Upper lobe of left lung (tissue), 6 donors: ENCODE data around the gene TNFAIP1. TPM values are rescaled to one million over a fixed set of nuclear protein-coding genes. Genes with fewer than 3 reads are reported as not detected.

ENCODE experiments used
- ATAC-seq, 2 donors: fragments of 200-7000 bp; cut with Tn5 transposase; one replicate each; pipeline ENCODE4 v1.9.1; 2022; ENCODE audit warnings: mild to moderate bottlenecking in 2 of 2, moderate library complexity in 2 of 2; ENCODE audit not compliant: low FRiP score in 2 of 2
- DNase-seq, 2 donors: peaks; one replicate each; pipeline ENCODE4 v3.0.0-alpha.2; 2019 to 2020
- H3K27ac ChIP-seq, 4 donors: fragments of 200-600 bp; sonication (generic); one replicate each; pipeline ENCODE4 v1.5.1; 2016 to 2019
- H3K27me3 ChIP-seq, 4 donors: fragments of 200-600 bp; sonication (generic); one replicate each; pipeline ENCODE4 v1.5.1; 2017 to 2019
- H3K36me3 ChIP-seq, 4 donors: fragments of 200-600 bp; sonication (generic); one replicate each; pipeline ENCODE4 v1.5.1; 2016 to 2019
- H3K4me1 ChIP-seq, 4 donors: fragments of 200-600 bp; sonication (generic); one replicate each; pipeline ENCODE4 v1.5.1; 2018 to 2019
- H3K4me3 ChIP-seq, 4 donors: fragments of 200-600 bp; sonication (generic); one replicate each; pipeline ENCODE4 v1.5.1; 2017 to 2019; ENCODE audit warnings: mild to moderate bottlenecking in 2 of 4, moderate library complexity in 1 of 4
- H3K9me3 ChIP-seq, 4 donors: fragments of 200-600 bp; sonication (generic); one replicate each; pipeline ENCODE4 v1.5.1; 2018 to 2019
- EP300 ChIP-seq, 4 donors: sonication (generic); formaldehyde crosslinking; IDR thresholded peaks; one replicate each; pipeline ENCODE4 v1.5.1; 2017; ENCODE audit warnings: antibody characterized with exemption in 4 of 4, control low read depth in 2 of 4
- POLR2A ChIP-seq, 4 donors: fragments of 450-650 bp; IDR thresholded peaks; one replicate each; pipeline ENCODE4 v1.5.1; 2016 to 2017; ENCODE audit warnings: antibody characterized with exemption in 4 of 4, mild to moderate bottlenecking in 2 of 4
- POLR2AphosphoS5 ChIP-seq, 2 donors: sonication (generic); formaldehyde crosslinking; IDR thresholded peaks; one replicate each; pipeline ENCODE4 v1.5.1; 2017; ENCODE audit warnings: antibody characterized with exemption in 2 of 2
- WGBS, 2 donors: methylation state at CpG; one replicate each; pipeline ENCODE4 v1.1.5; 2017 to 2018; 5-methylcytosine and 5-hydroxymethylcytosine counted together
- total RNA-seq, 6 donors: library from RNA; depleted of rRNA in 4 of 6; stranded (reverse); fragments of >200 nt in 4 of 6; gene quantifications; one replicate each; pipeline versions ENCODE4 v1.1.0 to v1.2.1, GENCODE V29; 2016 to 2021
- TF ChIP-seq, protein P1 (sequence below), 6 experiments: fragments of 450-650 bp in 4 of 6; fragments of 200-600 bp in 2 of 6; sonication (generic) in 2 of 6; IDR thresholded peaks; one replicate each; pipeline ENCODE4 v1.5.1; 2016 to 2019; ENCODE audit warnings: antibody characterized with exemption in 6 of 6
- donor health status: DM: no; HTN: no; CAD: no; lungs with moderate emphysema.
- donor health status: DM: no; HTN: yes; CAD: no; lungs with severe emphysema.

The TNFAIP1 gene
- total RNA-seq, 6 donors from 2014 or later: 27.2 to 74.3 (median 46.4) TPM

DNA sequence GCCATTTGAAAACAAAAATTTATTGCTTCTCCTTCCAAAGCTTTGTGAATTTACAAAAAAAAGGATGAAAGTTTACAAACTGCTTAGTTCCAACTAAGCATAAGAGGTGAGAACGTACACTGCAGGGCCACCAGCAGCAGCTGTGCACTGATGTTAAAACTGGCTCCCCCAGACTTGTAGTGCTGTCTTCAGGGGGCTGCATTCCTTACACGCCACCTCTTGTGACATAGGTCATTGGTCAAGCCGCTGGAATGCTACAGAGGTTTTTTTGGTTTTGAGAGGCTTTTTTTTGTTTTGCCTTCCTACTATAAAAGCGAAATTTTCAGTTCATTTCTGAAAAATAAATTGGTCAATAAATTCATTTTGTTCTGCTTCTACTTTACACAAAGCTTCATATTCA lies 7.2 kb upstream of the TNFAIP1 start:
- DNase-seq: no peak
- Histone ChIP-seq H3K4me3 (no peak overlapping the region), H3K4me1 (peaks cover 3 to 19% (median 10%) of the 10 kb centered on the region in 4 donors), H3K9me3 (no peaks in the 10 kb centered on the region), H3K27ac (no peak overlapping the region), H3K36me3 (peaks cover 12 to 55% (median 37%) of the 10 kb centered on the region in 4 donors), H3K27me3 (no peaks in the 10 kb centered on the region)
- ATAC-seq: no peak
- no peak for TF ChIP-seq POLR2A (IDR thresholded peaks at IDR 0.05)
- no peak for TF ChIP-seq POLR2AphosphoS5 (IDR thresholded peaks at IDR 0.05)
- TF ChIP-seq EP300 (IDR thresholded peaks at IDR 0.05): no peak
- TF ChIP-seq, protein P1, sequence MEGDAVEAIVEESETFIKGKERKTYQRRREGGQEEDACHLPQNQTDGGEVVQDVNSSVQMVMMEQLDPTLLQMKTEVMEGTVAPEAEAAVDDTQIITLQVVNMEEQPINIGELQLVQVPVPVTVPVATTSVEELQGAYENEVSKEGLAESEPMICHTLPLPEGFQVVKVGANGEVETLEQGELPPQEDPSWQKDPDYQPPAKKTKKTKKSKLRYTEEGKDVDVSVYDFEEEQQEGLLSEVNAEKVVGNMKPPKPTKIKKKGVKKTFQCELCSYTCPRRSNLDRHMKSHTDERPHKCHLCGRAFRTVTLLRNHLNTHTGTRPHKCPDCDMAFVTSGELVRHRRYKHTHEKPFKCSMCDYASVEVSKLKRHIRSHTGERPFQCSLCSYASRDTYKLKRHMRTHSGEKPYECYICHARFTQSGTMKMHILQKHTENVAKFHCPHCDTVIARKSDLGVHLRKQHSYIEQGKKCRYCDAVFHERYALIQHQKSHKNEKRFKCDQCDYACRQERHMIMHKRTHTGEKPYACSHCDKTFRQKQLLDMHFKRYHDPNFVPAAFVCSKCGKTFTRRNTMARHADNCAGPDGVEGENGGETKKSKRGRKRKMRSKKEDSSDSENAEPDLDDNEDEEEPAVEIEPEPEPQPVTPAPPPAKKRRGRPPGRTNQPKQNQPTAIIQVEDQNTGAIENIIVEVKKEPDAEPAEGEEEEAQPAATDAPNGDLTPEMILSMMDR (IDR thresholded peaks at IDR 0.05): no peak
- 74% methylated on average over 4 of the region's 4 CpGs for WGBS, 2 donors

DNA sequence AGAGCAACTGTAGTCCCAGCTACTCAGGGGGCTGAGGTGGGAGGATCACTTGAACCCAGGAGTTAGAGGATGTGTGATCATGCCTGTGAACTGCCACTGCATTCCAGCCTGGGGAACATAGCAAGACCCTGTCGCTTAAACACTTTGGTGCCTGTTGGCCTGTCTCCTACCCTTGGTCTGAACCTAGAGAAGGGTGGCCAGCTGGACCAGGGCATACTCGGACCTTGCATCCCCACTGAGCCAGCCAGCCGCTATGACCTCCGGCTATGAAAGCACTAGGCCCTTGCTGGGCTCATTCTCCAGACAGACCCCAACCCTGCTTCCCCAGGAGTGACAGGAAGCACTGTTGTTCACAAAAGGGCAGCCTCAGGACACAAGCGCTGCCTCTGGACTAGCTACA lies 4.9 kb upstream of the TNFAIP1 start:
- no peaks in the 10 kb centered on the region for H3K27me3 ChIP-seq
- TF ChIP-seq, protein P1 (IDR thresholded peaks at IDR 0.05): no peak
- no peak for TF ChIP-seq POLR2A (IDR thresholded peaks at IDR 0.05)
- ATAC-seq (no peak), DNase-seq (no peak)
- peaks cover 12 to 21% (median 18%) of the 10 kb centered on the region in 4 donors for H3K4me1 ChIP-seq
- no peaks in the 10 kb centered on the region for H3K9me3 ChIP-seq
- no peak overlapping the region for H3K4me3 ChIP-seq
- WGBS, 2 donors: 93 to 97% methylated on average over 2 to 5 of the region's 5 CpGs
- peaks cover 12 to 55% (median 37%) of the 10 kb centered on the region in 4 donors for H3K36me3 ChIP-seq
- H3K27ac ChIP-seq: no peak overlapping the region

DNA sequence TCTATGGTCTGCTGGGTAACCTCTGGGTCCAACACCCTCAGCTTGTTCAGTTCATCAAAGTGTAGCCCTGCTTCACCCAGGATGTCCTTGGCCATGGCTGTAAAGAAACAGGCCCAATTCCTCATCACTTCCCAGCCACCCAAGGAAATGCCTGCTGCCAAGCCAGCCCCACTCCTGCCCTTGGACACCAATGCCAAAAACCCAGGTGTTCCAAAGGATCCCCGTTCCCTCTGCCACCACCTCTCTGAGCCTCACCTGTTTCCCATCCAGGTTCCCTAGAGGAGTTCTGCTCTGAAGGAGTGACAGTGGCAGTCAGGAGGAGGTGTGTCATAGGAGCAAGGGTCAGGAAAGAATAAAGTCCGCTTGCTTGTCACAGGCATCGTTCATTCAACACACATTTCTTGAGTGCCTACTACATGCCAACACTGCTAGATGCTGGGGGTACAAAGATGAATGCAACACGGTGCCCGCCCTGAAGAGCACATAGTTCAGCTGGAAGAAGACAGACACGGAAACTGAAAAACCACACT lies 3.6 kb upstream of the TNFAIP1 start:
- ATAC-seq: no peak
- Histone ChIP-seq H3K4me1 (peaks cover 21 to 33% (median 24%) of the 10 kb centered on the region in 4 donors), H3K27me3 (no peaks in the 10 kb centered on the region), H3K9me3 (no peaks in the 10 kb centered on the region), H3K4me3 (no peak overlapping the region), H3K27ac (no peak overlapping the region), H3K36me3 (peaks cover 12 to 50% (median 34%) of the 10 kb centered on the region in 4 donors)
- DNase-seq: no peak
- TF ChIP-seq POLR2A (IDR thresholded peaks at IDR 0.05) (no peak), POLR2AphosphoS5 (IDR thresholded peaks at IDR 0.05) (no peak)
- WGBS, 2 donors: 88 to 95% methylated on average over 6 of the region's 6 CpGs

DNA sequence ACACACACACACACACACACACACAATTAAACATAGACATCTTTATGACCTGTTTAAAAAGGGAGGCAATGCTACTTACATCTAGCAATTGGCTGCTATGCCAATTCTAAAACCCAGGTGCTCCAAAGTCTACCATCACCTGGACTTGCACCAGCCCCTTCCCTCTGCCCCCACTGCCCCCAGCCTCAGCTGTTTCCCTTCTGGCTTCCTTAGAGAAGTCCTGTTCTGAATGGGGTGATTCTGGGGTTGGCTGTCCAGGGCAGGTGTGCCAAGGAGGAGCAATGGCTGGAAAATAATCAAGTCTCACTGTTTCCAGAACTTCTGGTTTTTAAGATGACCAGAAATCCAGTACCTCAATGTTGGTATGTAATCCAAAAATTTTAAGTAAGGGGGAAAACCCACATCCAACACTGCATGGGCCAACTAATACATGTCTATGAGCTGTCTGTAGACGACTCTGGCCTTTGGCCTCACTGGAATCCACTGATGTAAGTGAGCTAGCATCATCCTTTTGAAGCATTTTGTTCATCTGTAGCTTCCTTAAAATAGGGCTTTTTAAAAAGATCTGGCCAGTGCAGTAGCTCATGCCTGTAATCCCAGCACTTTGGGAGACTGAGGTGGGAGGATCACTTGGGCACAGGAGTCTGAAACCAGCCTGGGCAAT lies 2.3 kb upstream of the TNFAIP1 start:
- Histone ChIP-seq H3K36me3 (peaks cover 11 to 40% (median 28%) of the 10 kb centered on the region in 4 donors), H3K4me3 (no peak overlapping the region), H3K9me3 (no peaks in the 10 kb centered on the region), H3K27ac (peak overlapping the region in 1 of 4 donors; percentile 94), H3K4me1 (peaks cover 33 to 45% (median 35%) of the 10 kb centered on the region in 4 donors), H3K27me3 (no peaks in the 10 kb centered on the region)
- DNase-seq (no peak), ATAC-seq (no peak)
- 54 to 90% methylated on average over 1 of the region's 1 CpG for WGBS, 2 donors
- TF ChIP-seq EP300 (IDR thresholded peaks at IDR 0.05) (no peak), POLR2AphosphoS5 (IDR thresholded peaks at IDR 0.05) (no peak), POLR2A (IDR thresholded peaks at IDR 0.05) (no peak)
- TF ChIP-seq, protein P1 (IDR thresholded peaks at IDR 0.05): no peak

DNA sequence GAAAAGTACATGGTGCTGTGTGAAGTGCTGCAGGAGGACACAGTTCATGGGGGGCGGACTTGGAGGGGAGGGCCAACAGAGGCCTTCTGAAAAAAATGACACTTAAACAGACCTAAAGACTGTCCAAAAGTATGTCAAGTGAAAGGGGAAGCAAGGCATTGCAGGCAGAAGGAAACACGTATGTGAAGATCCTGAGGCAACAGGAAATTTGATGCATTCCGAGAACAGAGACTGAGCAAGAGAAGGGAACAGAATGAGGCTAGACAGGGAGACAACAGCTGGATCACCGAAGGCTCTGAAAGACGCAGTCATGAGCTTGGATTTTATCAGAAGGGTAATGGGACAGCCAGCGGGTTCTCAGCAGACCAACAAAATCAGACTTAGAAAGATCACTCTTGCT lies 1.4 kb upstream of the TNFAIP1 start:
- 47 to 48% methylated on average over 6 of the region's 6 CpGs for WGBS, 2 donors
- Histone ChIP-seq H3K9me3 (no peaks in the 10 kb centered on the region), H3K4me1 (peaks cover 36 to 53% (median 37%) of the 10 kb centered on the region in 4 donors), H3K27me3 (no peaks in the 10 kb centered on the region), H3K36me3 (peaks cover 3 to 31% (median 21%) of the 10 kb centered on the region in 4 donors), H3K4me3 (peak overlapping the region in 3 of 4 donors; percentile 86 to 95 (median 87)), H3K27ac (peak overlapping the region; percentile 94 to 97 (median 96))
- DNase-seq: no peak
- ATAC-seq: no peak
- no peak for TF ChIP-seq POLR2A (IDR thresholded peaks at IDR 0.05)
- TF ChIP-seq, protein P1 (IDR thresholded peaks at IDR 0.05): no peak
- TF ChIP-seq POLR2AphosphoS5 (IDR thresholded peaks at IDR 0.05): no peak
- no peak for TF ChIP-seq EP300 (IDR thresholded peaks at IDR 0.05)
